Peyer's patch (tissue), 4 donors: ENCODE measurements around the gene NPHS1.

ENCODE experiments used
- POLR2A ChIP-seq, 2 donors: fragments of 450-650 bp; IDR thresholded peaks; one replicate each; pipeline ENCODE4 v1.5.1; 2017; ENCODE audit warnings: antibody characterized with exemption in 2 of 2, mild to moderate bottlenecking in 2 of 2, moderate library complexity in 2 of 2
- TF ChIP-seq, protein P1 (sequence below), 6 experiments: fragments of 450-650 bp in 4 of 6; fragments of 200-600 bp in 2 of 6; sonication (generic) in 1 of 6; IDR thresholded peaks; one replicate each; pipeline ENCODE4 v1.5.1; 2017 to 2019; ENCODE audit warnings: antibody characterized with exemption in 6 of 6, mild to moderate bottlenecking in 3 of 6, moderate library complexity in 1 of 6

DNA sequence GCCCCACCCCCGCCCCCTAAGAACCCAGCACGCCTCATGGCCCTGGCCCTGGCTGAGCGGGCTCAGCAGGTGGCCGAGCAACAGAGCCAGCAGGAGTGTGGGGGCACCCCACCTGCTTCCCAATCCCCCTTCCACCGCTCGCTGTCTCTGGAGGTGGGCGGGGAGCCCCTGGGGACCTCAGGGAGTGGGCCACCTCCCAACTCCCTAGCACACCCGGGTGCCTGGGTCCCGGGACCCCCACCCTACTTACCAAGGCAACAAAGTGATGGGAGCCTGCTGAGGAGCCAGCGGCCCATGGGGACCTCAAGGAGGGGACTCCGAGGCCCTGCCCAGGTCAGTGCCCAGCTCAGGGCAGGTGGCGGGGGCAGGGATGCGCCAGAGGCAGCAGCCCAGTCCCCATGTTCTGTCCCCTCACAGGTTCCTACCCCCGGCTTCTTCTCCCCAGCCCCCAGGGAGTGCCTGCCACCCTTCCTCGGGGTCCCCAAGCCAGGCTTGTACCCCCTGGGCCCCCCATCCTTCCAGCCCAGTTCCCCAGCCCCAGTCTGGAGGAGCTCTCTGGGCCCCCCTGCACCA lies 65.0 kb downstream of the NPHS1 start:
- TF ChIP-seq, protein P1, sequence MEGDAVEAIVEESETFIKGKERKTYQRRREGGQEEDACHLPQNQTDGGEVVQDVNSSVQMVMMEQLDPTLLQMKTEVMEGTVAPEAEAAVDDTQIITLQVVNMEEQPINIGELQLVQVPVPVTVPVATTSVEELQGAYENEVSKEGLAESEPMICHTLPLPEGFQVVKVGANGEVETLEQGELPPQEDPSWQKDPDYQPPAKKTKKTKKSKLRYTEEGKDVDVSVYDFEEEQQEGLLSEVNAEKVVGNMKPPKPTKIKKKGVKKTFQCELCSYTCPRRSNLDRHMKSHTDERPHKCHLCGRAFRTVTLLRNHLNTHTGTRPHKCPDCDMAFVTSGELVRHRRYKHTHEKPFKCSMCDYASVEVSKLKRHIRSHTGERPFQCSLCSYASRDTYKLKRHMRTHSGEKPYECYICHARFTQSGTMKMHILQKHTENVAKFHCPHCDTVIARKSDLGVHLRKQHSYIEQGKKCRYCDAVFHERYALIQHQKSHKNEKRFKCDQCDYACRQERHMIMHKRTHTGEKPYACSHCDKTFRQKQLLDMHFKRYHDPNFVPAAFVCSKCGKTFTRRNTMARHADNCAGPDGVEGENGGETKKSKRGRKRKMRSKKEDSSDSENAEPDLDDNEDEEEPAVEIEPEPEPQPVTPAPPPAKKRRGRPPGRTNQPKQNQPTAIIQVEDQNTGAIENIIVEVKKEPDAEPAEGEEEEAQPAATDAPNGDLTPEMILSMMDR (IDR thresholded peaks at IDR 0.05) = no peak
- TF ChIP-seq POLR2A (IDR thresholded peaks at IDR 0.05) = no peak
